IMR-90 (cell line): ENCODE data around the gene AREL1. TPM values are rescaled to one million over a fixed set of nuclear protein-coding genes. Genes with fewer than 3 reads are reported as not detected.
A peak's percentile ranks its signal among the peaks of the same experiment; 100 is the strongest.

ENCODE experiments used
- ATAC-seq: fragments of 200-7000 bp; cut with Tn5 transposase; 2 replicates; pipeline ENCODE4 v1.9.1; 2020; ENCODE audit warnings: low read depth, mild to moderate bottlenecking, moderate library complexity
- BruUV-seq: library from RNA; stranded (reverse); fragments of 400-500 nt; replicated peaks from 2 replicates; lab custom pipeline; 2021; lab: Mats Ljungman, UMichigan
- CTCF ChIA-PET: fragments of 300-600 bp; formaldehyde crosslinking; extraction: SDS; loops from one replicate; lab custom pipeline; 2021; ENCODE audit warnings: antibody characterized with exemption; lab: Yijun Ruan, JAX
- POLR2A ChIA-PET: fragments of 300-600 bp; sonication (Branson Sonifier 250); formaldehyde crosslinking; loops from one replicate; lab custom pipeline; 2022; ENCODE audit warnings: antibody characterized with exemption; ENCODE audit not compliant: unreplicated experiment; lab: Charles Lee
- DNase-seq: peaks from one replicate; pipeline ENCODE4 v3.0.0; 2013
- H2AFZ ChIP-seq: replicated peaks from 2 replicates; pipeline ENCODE3; 2013; ENCODE audit warnings: low read length, mild to moderate bottlenecking; ENCODE audit not compliant: poor library complexity
- H2AK5ac ChIP-seq: 2 replicates; pipeline ENCODE4 v1.6.1; 2013; ENCODE audit warnings: low read depth, low read length, inconsistent platforms
- H2AK9ac ChIP-seq: replicated peaks from 2 replicates; pipeline ENCODE3; 2013; ENCODE audit warnings: mild to moderate bottlenecking, low read depth, low read length, moderate library complexity; ENCODE audit not compliant: poor library complexity
- H2BK120ac ChIP-seq: 2 replicates; pipeline ENCODE4 v1.6.1; 2013; ENCODE audit warnings: low read depth, low read length, inconsistent platforms
- H2BK15ac ChIP-seq: 3 replicates; pipeline ENCODE4 v1.6.1; 2013; ENCODE audit warnings: low read depth, low read length, inconsistent platforms
- H2BK20ac ChIP-seq: 2 replicates; pipeline ENCODE4 v1.6.1; 2013; ENCODE audit warnings: low read depth, mild to moderate bottlenecking, inconsistent platforms, low read length, moderate library complexity
- H2BK5ac ChIP-seq: 2 replicates; pipeline ENCODE4 v1.6.1; 2013; ENCODE audit warnings: mild to moderate bottlenecking, low read depth, low read length, inconsistent platforms; ENCODE audit not compliant: poor library complexity, severe bottlenecking
- H3K14ac ChIP-seq: replicated peaks from 2 replicates; pipeline ENCODE4 v1.6.1; 2013; ENCODE audit warnings: low read depth, low read length, inconsistent platforms
- H3K18ac ChIP-seq: 2 replicates; pipeline ENCODE4 v1.6.1; 2013; ENCODE audit warnings: low read depth, low read length, control low read depth
- H3K23ac ChIP-seq: 2 replicates; pipeline ENCODE4 v1.6.1; 2013; ENCODE audit warnings: low read depth, low read length, inconsistent platforms
- H3K27ac ChIP-seq: 2 replicates; pipeline ENCODE4 v1.5.1; 2013; ENCODE audit warnings: mild to moderate bottlenecking, control low read depth, low read length; ENCODE audit not compliant: insufficient read depth
- H3K27me3 ChIP-seq: 2 replicates; pipeline ENCODE4 v1.6.1; 2013; ENCODE audit warnings: low read length; ENCODE audit not compliant: control insufficient read depth, insufficient read depth
- H3K36me3 ChIP-seq: 2 replicates; pipeline ENCODE4 v1.6.1; 2013; ENCODE audit warnings: low read length, mixed read lengths; ENCODE audit not compliant: control insufficient read depth, insufficient read depth
- H3K4ac ChIP-seq: 2 replicates; pipeline ENCODE4 v1.6.1; 2013; ENCODE audit warnings: low read depth, low read length, inconsistent platforms
- H3K4me1 ChIP-seq: 2 replicates; pipeline ENCODE4 v1.6.1; 2013; ENCODE audit warnings: low read length, mixed read lengths; ENCODE audit not compliant: control insufficient read depth, insufficient read depth
- H3K4me2 ChIP-seq: 2 replicates; pipeline ENCODE4 v1.6.1; 2013; ENCODE audit warnings: low read depth, mild to moderate bottlenecking, control low read depth, low read length, moderate library complexity
- H3K4me3 ChIP-seq: 2 replicates; pipeline ENCODE4 v1.5.1; 2013; ENCODE audit warnings: low read depth, mild to moderate bottlenecking, control low read depth, low read length, moderate library complexity; ENCODE audit not compliant: insufficient read depth
- H3K56ac ChIP-seq: 2 replicates; pipeline ENCODE4 v1.6.1; 2013; ENCODE audit warnings: low read length, inconsistent platforms; ENCODE audit not compliant: insufficient read depth; ENCODE audit errors: extremely low read depth
- H3K79me1 ChIP-seq, 2 experiments: 2 replicates each; pipeline ENCODE4 v1.6.1; 2013; ENCODE audit warnings: low read length in 2 of 2, inconsistent platforms in 1 of 2, low read depth in 1 of 2
- H3K9ac ChIP-seq: 2 replicates; pipeline ENCODE4 v1.6.1; 2013; ENCODE audit warnings: low read depth, low read length, control low read depth
- H3K9me1 ChIP-seq: 2 replicates; pipeline ENCODE4 v1.6.1; 2013; ENCODE audit warnings: low read length, inconsistent platforms; ENCODE audit not compliant: insufficient read depth
- H3K9me3 ChIP-seq: 2 replicates; pipeline ENCODE4 v1.6.1; 2013; ENCODE audit warnings: low read length; ENCODE audit not compliant: control insufficient read depth, insufficient read depth
- H4K20me1 ChIP-seq: 2 replicates; pipeline ENCODE4 v1.6.1; 2013; ENCODE audit warnings: low read length, inconsistent platforms; ENCODE audit not compliant: insufficient read depth
- H4K5ac ChIP-seq: 2 replicates; pipeline ENCODE4 v1.6.1; 2013; ENCODE audit warnings: mild to moderate bottlenecking, low read depth, low read length, control low read depth
- H4K8ac ChIP-seq, 2 experiments: 2 replicates each; pipeline ENCODE4 v1.6.1; 2013; ENCODE audit warnings: low read depth in 2 of 2, low read length in 2 of 2, control low read depth in 1 of 2, inconsistent platforms in 1 of 2
- H4K91ac ChIP-seq: 2 replicates; pipeline ENCODE4 v1.6.1; 2013; ENCODE audit warnings: low read depth, low read length, inconsistent platforms; ENCODE audit not compliant: insufficient read depth
- CEBPB ChIP-seq: IDR thresholded peaks from 2 replicates; pipeline ENCODE4 v1.6.1; 2012; ENCODE audit warnings: low read depth, low read length, improper control_type of control experiment
- MXI1 ChIP-seq: IDR thresholded peaks from 2 replicates; pipeline ENCODE4 v1.6.1; 2012; ENCODE audit warnings: low read depth, mild to moderate bottlenecking, low read length, moderate library complexity, borderline replicate concordance
- RFX5 ChIP-seq: IDR thresholded peaks from 2 replicates; pipeline ENCODE4 v1.8.0; 2012; ENCODE audit warnings: low read depth, mild to moderate bottlenecking, low read length, moderate library complexity
- WGBS, 2 experiments: methylation state at CpG; one replicate each; pipeline versions ENCODE4 v1.1.5 to v1.1.7; 2013; ENCODE audit warnings: missing lambda C conversion rate in 2 of 2; ENCODE audit not compliant: insufficient read length in 1 of 2; ENCODE audit errors: extremely low coverage in 2 of 2; 5-methylcytosine and 5-hydroxymethylcytosine counted together
- dilution Hi-C: fragments of 300-500 bp; cut with HindIII; formaldehyde crosslinking; loops from one replicate; pipeline ENCODE4 v1.14.3; 2018; ENCODE audit warnings: low sequenced_read_pairs; ENCODE audit not compliant: unreplicated experiment
- in situ Hi-C: fragments of 300-500 bp; cut with MboI; formaldehyde crosslinking; loops from 3 replicates; pipeline ENCODE4 v1.14.3; 2019; ENCODE audit warnings: low sequenced_read_pairs, inconsistent platforms, mixed read lengths
- intact Hi-C: fragments of 100-400 bp; cut with micrococcal nuclease; formaldehyde crosslinking; loops from 2 replicates; pipeline ENCODE4 v1.10.0; 2022
- polyA plus RNA-seq, 3 experiments: library from polyadenylated mRNA; depleted of rRNA; stranded (reverse); fragments of >200 nt; gene quantifications; 2 replicates each; pipeline ENCODE4 v1.2.3, GENCODE V29; 2012; ENCODE audit warnings: low replicate concordance in 1 of 3
- total RNA-seq: library from RNA; depleted of rRNA; stranded (reverse); fragments of >200 nt; gene quantifications from 2 replicates; pipeline ENCODE4 v1.2.3, GENCODE V29; 2012

AREL1 gene
- total and polyA plus RNA-seq, 2 of the 4 experiments (the other 2 are of a cell fraction): 30.0 to 39.3 TPM

DNA sequence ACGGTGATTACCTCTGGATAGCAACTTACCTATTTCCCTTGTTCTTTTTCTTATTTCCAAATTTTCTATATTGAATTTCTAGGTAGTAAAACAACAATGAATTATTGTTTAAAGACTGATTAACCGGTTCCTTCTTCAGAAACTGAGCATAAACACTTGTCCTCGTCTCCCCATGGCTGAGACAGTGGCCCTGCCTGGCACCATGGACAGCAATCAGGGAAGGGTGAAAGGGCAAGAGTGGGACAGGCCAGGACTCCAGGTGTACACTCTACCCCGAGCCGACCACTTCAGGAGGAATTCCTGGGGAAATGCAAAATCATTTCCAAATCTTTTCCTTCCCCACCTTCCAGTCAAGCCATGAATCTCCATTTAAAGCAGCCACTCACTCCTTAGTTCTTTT lies 52.0 kb downstream of the AREL1 start:
- no peak overlapping the region for H2BK20ac ChIP-seq
- no TSS peak for BruUV-seq
- H3K4me2 ChIP-seq: no peak overlapping the region
- TF ChIP-seq MXI1 (0 out of 2 replicates have a peak, but pooled peaks have one; percentile 21), RFX5 (no peak), CEBPB (no peak)
- no peak overlapping the region for H3K9ac ChIP-seq
- H2AFZ ChIP-seq: no peak overlapping the region
- H4K5ac ChIP-seq: no peak overlapping the region
- ATAC-seq: no peak
- no peaks in the 10 kb centered on the region for H4K20me1 ChIP-seq
- H3K36me3 ChIP-seq: peaks cover 34% of the 10 kb centered on the region
- CTCF ChIA-PET: interaction anchor here (0.6 to 1.7 kb wide), 2 partner anchors 10 to 343 kb away, joined by 3 to 5 read pairs; no protein-coding TSS in a partner anchor
- H3K79me1 ChIP-seq: peaks cover 11 to 31% of the 10 kb centered on the region in 2 experiments; a peak in 3 of 4 replicates
- H3K23ac ChIP-seq: no peak overlapping the region
- H2BK5ac ChIP-seq: peak overlapping the region; percentile 29
- POLR2A ChIA-PET: no interaction called here
- H4K91ac ChIP-seq: no peak overlapping the region
- dilution Hi-C loops (no loop called here), intact Hi-C loops (no loop called here), in situ Hi-C loops (no loop called here)
- H2AK9ac ChIP-seq: no peak overlapping the region
- no peaks in the 10 kb centered on the region for H3K27me3 ChIP-seq
- WGBS, 2 experiments: no CpG with 5 or more reads among the region's 5 CpGs
- no peak overlapping the region for H3K56ac ChIP-seq
- peak overlapping the region; percentile 43; the same call in 1 of the 2 replicates for H2AK5ac ChIP-seq
- peaks cover 18% of the 10 kb centered on the region for H3K4me1 ChIP-seq
- no peak overlapping the region for H3K27ac ChIP-seq
- peaks cover 30% of the 10 kb centered on the region for H3K9me1 ChIP-seq
- DNase-seq: no peak
- peaks cover 5% of the 10 kb centered on the region; the same call in 1 of the 2 replicates for H3K9me3 ChIP-seq
- no peak overlapping the region for H3K4me3 ChIP-seq
- 0 out of 2 replicates have a peak overlapping the region, but pooled peaks have one; percentile 55 for H3K14ac ChIP-seq
- no peak overlapping the region for H2BK15ac ChIP-seq
- H4K8ac ChIP-seq: no peak overlapping the region
- no peak overlapping the region for H3K4ac ChIP-seq
- H3K18ac ChIP-seq: no peak overlapping the region
- no peak overlapping the region for H2BK120ac ChIP-seq
